ENCODE data around the gene MAGI1.

The MAGI1 gene

GRCh38 chr3:65584913-65585312, 453.8 kb downstream of the MAGI1 start:
- CTCF ChIA-PET = interaction anchor here (1.2 kb wide), 1 partner anchor 9 kb away, joined by 4 read pairs; no protein-coding TSS in a partner anchor
- POLR2A ChIA-PET = no interaction called here
- DNase-seq (ENCODE audit: extremely low spot score) = no peak
- no peak for TF ChIP-seq CTCF (IDR thresholded peaks at IDR 0.05; ENCODE audit: control extremely low read depth, extremely low read depth, low read depth, missing control alignments)

- CTCF ChIA-PET = no interaction called here
- TF ChIP-seq CTCF (IDR thresholded peaks at IDR 0.05; ENCODE audit: control extremely low read depth, extremely low read depth, low read depth, missing control alignments) = no peak
Measured at GRCh38 chr3:65584002-65584401, 454.7 kb downstream of the MAGI1 start.

GRCh38 chr3:65583188-65583587, 455.5 kb downstream of the MAGI1 start:
- no peak for DNase-seq (ENCODE audit: extremely low spot score)
- CTCF ChIA-PET = no interaction called here
- no peak for TF ChIP-seq CTCF (IDR thresholded peaks at IDR 0.05; ENCODE audit: control extremely low read depth, extremely low read depth, low read depth, missing control alignments)
- POLR2A ChIA-PET = no interaction called here

More at GRCh38 chr3:65584002-65584401, 454.7 kb downstream of the MAGI1 start:
- no peak for DNase-seq (ENCODE audit: extremely low spot score)
- POLR2A ChIA-PET = no interaction called here

- no peak for TF ChIP-seq CTCF (IDR thresholded peaks at IDR 0.05; ENCODE audit: control extremely low read depth, extremely low read depth, low read depth, missing control alignments)
- DNase-seq (ENCODE audit: extremely low spot score) = no peak
- CTCF ChIA-PET = interaction anchor here (1.3 kb wide), 1 partner anchor 12 kb away, joined by 4 read pairs; no protein-coding TSS in a partner anchor
- POLR2A ChIA-PET = no interaction called here
Measured at GRCh38 chr3:65582012-65582717, 456.6 kb downstream of the MAGI1 start.

GRCh38 chr3:65581313-65581712, 457.4 kb downstream of the MAGI1 start:
- TF ChIP-seq CTCF (IDR thresholded peaks at IDR 0.05; ENCODE audit: control extremely low read depth, extremely low read depth, low read depth, missing control alignments) = no peak
- no peak for DNase-seq (ENCODE audit: extremely low spot score)
- POLR2A ChIA-PET = no interaction called here
- CTCF ChIA-PET = interaction anchor here (1.3 kb wide), 1 partner anchor 11 kb away, joined by 4 read pairs; no protein-coding TSS in a partner anchor

- POLR2A ChIA-PET = no interaction called here
Measured at GRCh38 chr3:65578861-65579260, 459.9 kb downstream of the MAGI1 start.

More at GRCh38 chr3:65578861-65579260, 459.9 kb downstream of the MAGI1 start:
- no peak for TF ChIP-seq CTCF (IDR thresholded peaks at IDR 0.05; ENCODE audit: control extremely low read depth, extremely low read depth, low read depth, missing control alignments)
- no peak for DNase-seq (ENCODE audit: extremely low spot score)
- CTCF ChIA-PET = interaction anchor here (1.5 kb wide), 1 partner anchor 11 kb away, joined by 4 read pairs; no protein-coding TSS in a partner anchor

Data from GM10248 (cell line).